Measurements from ENCODE around the gene ENO2. TPM values are rescaled to one million over a fixed set of nuclear protein-coding genes. Genes with fewer than 3 reads are reported as not detected.
"Not testable (repeated sequence)": the region's sequence is repeated elsewhere in the genome, so short reads cannot be mapped to it uniquely, and the experiment has no call there.

The ENO2 gene
- total and polyA plus RNA-seq, 12 donors = 7.4 to 113 (median 35.1) TPM

- peaks cover 5 to 12% of the 10 kb centered on the region in 2 donors for H3K4me1 ChIP-seq (replicated peaks in 1 of 2)
- 71 to 87% (median 83%) methylated on average over 4 of the region's 4 CpGs for WGBS, 4 donors
- no peak overlapping the region for H3K4me3 ChIP-seq
- H3K27ac ChIP-seq = no peak overlapping the region
- intact Hi-C loops (cut with DNase I) = no loop called here
- no peak for TF ChIP-seq POLR2A (IDR thresholded peaks at IDR 0.05)
- no peak for TF ChIP-seq CTCF (IDR thresholded peaks at IDR 0.05)
- no peaks in the 10 kb centered on the region for H3K9me3 ChIP-seq (replicated peaks in 1 of 3)
- DNase-seq = no peak
- no peaks in the 10 kb centered on the region for H3K36me3 ChIP-seq (replicated peaks in 1 of 2)
- H3K27me3 ChIP-seq = no peaks in the 10 kb centered on the region
Measured at GRCh38 chr12:6902448-6902847, 11.9 kb upstream of the ENO2 start.

DNA sequence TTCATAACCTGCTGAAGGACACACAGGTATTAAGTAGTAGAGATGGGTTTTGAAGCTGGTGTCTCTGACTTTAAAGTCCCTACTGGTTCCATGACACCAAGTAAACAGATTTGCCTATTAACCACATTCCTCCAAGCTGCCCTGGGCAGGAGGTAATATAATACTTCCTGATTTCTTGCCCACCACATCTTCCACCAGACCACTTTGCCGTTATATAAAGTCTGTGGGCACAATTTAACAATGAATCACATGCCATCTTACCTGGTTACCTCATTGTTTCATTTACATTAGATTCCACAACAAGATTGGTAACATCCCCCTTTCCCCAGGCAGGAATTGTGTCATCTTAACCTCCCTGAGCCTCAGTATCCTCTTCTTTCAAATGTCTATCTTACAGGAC lies 10.7 kb upstream of the ENO2 start:
- intact Hi-C loops (cut with DNase I) = no loop called here
- Histone ChIP-seq H3K36me3 (replicated peaks in 1 of 2) (no peaks in the 10 kb centered on the region), H3K4me1 (replicated peaks in 1 of 2) (peaks cover 5 to 12% of the 10 kb centered on the region in 2 donors), H3K27me3 (no peaks in the 10 kb centered on the region), H3K27ac (peak overlapping the region in 1 of 5 donors; percentile 78), H3K9me3 (replicated peaks in 1 of 3) (no peaks in the 10 kb centered on the region), H3K4me3 (no peak overlapping the region)
- WGBS, 4 donors = 61 to 77% (median 66%) methylated on average over 1 of the region's 1 CpG
- DNase-seq = no peak
- no peak for TF ChIP-seq POLR2A (IDR thresholded peaks at IDR 0.05)

DNA sequence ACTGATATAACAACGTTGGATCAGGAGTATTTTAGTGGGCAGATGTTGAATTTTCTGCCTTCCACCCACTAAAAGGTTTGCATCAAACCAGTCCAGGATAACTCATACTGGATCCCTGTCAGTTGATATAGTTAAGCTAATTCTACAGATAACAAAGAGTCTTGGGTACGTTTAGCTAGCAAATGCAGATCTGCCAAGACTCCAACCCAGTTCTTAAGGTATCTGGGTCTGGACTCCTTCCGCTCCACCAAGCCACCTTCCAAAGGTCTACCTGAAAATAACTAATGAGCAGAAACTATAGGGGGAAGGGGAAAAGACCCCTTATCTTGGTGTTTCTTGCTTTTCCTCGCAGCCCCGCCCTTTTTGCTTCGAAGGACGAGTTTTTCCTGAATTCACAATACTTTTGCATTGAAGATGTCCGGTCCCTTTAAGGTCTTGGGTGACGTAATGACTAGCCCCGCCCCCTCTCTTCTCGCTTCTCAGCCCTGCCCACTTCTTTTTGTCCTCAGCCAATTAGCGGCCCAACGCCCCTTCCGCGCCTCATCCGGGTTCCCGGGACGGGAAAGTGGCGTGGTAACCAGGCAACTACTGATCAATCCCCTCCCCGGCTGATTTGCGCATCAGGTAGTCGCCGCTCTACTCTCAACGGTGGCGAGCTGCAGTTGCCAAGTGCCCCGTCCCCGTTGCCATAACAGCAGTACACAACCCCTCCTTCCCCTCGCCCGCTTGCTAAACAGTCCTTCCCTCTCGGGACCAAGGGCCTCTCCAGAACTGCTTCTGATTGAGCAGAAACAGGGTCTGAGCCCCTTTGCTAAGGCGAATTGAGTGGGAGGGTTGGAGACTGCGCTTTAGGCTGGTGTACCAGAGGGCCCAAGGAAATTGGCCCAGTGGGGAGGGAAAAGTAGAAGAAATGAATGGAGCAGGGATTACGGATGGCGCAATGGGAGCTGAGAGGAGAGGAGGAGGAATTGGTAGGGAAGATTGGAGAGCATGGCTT lies 9.8 kb upstream of the ENO2 start, which contains the start of gene LRRC23:
Gene LRRC23, plus strand, starts transcription at position 543 of the 997 bp plus-strand sequence. CDS start 812 bp downstream, outside the sequence.
- WGBS, 4 donors = 4 to 12% (median 6%) methylated on average over 14 to 34 of the region's 34 CpGs

GRCh38 chr12:6905414-6906040 lies 8.9 kb upstream of the ENO2 start:
- Histone ChIP-seq H3K4me1 (replicated peaks in 1 of 2) (peaks cover 5 to 12% of the 10 kb centered on the region in 2 donors), H3K27ac (peak overlapping the region in 1 of 5 donors; percentile 78), H3K36me3 (replicated peaks in 1 of 2) (no peaks in the 10 kb centered on the region), H3K27me3 (no peaks in the 10 kb centered on the region), H3K4me3 (peak overlapping the region in 2 of 4 donors; percentile 57 to 77), H3K9me3 (replicated peaks in 1 of 3) (no peaks in the 10 kb centered on the region)
- no peak for DNase-seq
- 61 to 74% (median 65%) methylated on average over 5 of the region's 5 CpGs for WGBS, 4 donors
- intact Hi-C loops (cut with DNase I) = no loop called here
- no peak for TF ChIP-seq CTCF (IDR thresholded peaks at IDR 0.05)
- TF ChIP-seq POLR2A (IDR thresholded peaks at IDR 0.05) = no peak

More for the DNA sequence above, 9.8 kb upstream of the ENO2 start, which contains the start of gene LRRC23:
- TF ChIP-seq CTCF (IDR thresholded peaks at IDR 0.05) (no peak), POLR2A (IDR thresholded peaks at IDR 0.05) (peak in 1 of 2 donors; percentile 39)
- H3K4me1 ChIP-seq (replicated peaks in 1 of 2) = peaks cover 5 to 12% of the 10 kb centered on the region in 2 donors
- H3K9me3 ChIP-seq (replicated peaks in 1 of 3) = no peaks in the 10 kb centered on the region
- intact Hi-C loops (cut with DNase I) = no loop called here
- no peaks in the 10 kb centered on the region for H3K36me3 ChIP-seq (replicated peaks in 1 of 2)
- peak within 1 kb of the TSS; percentile 30 to 84 (median 53) for H3K27ac ChIP-seq
- H3K4me3 ChIP-seq = peak within 1 kb of the TSS in 3 of 4 donors; percentile 57 to 87 (median 77)
- DNase-seq = peak; percentile 96 to 100 (median 98)
- no peaks in the 10 kb centered on the region for H3K27me3 ChIP-seq

DNA sequence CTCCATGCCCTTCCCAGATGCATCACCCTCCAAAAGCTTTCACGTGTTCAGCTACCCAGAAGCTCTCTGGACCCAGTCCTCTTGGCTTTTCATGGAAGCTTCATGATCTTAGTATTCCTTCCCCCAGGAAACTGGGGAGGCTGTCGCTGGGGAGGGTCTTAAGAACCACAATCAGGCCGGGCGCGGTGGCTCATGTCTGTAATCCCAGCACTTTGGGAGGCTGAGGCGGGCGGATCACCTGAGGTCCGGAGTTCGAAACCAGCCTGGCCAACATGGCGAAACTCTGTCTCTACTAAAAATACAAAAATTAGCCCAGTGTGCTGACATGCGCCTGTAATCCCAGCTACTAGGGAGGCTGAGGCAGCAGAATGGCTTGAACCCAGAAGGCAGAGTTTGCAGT lies 6.2 kb upstream of the ENO2 start:
- peaks cover 5 to 12% of the 10 kb centered on the region in 2 donors for H3K4me1 ChIP-seq (replicated peaks in 1 of 2)
- H3K27ac ChIP-seq; H3K9me3 ChIP-seq (replicated peaks in 1 of 3); H3K4me3 ChIP-seq; H3K27me3 ChIP-seq; intact Hi-C loops (cut with DNase I); H3K36me3 ChIP-seq (replicated peaks in 1 of 2); DNase-seq: not testable (repeated sequence)
- WGBS, 4 donors = 90 to 97% (median 94%) methylated on average over 10 to 11 of the region's 11 CpGs
